BJ (cell line): ENCODE results near the gene FOLR2. TPM values are rescaled to one million over a fixed set of nuclear protein-coding genes. Genes with fewer than 3 reads are reported as not detected.

ENCODE experiments used
- CTCF ChIA-PET: fragments of 350-600 bp; formaldehyde crosslinking; extraction: SDS; loops from one replicate; lab custom pipeline; 2021; ENCODE audit warnings: antibody characterized with exemption, inconsistent platforms; lab: Yijun Ruan, JAX
- POLR2A ChIA-PET: fragments of 300-600 bp; sonication (Branson Sonifier 250); formaldehyde crosslinking; extraction: SDS; loops from one replicate; lab custom pipeline; 2021; ENCODE audit warnings: antibody characterized with exemption; lab: Charles Lee
- DNase-seq: peaks from one replicate; pipeline ENCODE4 v3.0.0-alpha.2; 2011; ENCODE audit warnings: low read depth
- H3K27me3 ChIP-seq: 2 replicates; pipeline ENCODE4 v1.6.0; 2011; ENCODE audit warnings: low read length; ENCODE audit not compliant: control insufficient read depth, insufficient read depth
- H3K36me3 ChIP-seq: 2 replicates; pipeline ENCODE4 v1.5.1; 2011; ENCODE audit warnings: low read length; ENCODE audit not compliant: control insufficient read depth, insufficient read depth
- H3K4me3 ChIP-seq: 2 replicates; pipeline ENCODE4 v1.5.1; 2011; ENCODE audit warnings: low read depth, mild to moderate bottlenecking, control low read depth, low read length
- CTCF ChIP-seq: IDR thresholded peaks from 2 replicates; pipeline ENCODE4 v1.5.1; 2011; ENCODE audit warnings: low read depth, mild to moderate bottlenecking, control low read depth, inconsistent platforms, low read length, moderate library complexity; ENCODE audit not compliant: insufficient read depth
- polyA plus RNA-seq: library from polyadenylated mRNA; depleted of rRNA; stranded (reverse); fragments of >200 nt; gene quantifications from 2 replicates; pipeline ENCODE4 v1.2.3, GENCODE V29; 2011; rRNA removed

Gene FOLR2
- polyA plus RNA-seq, 1 experiment, result not detected

DNA sequence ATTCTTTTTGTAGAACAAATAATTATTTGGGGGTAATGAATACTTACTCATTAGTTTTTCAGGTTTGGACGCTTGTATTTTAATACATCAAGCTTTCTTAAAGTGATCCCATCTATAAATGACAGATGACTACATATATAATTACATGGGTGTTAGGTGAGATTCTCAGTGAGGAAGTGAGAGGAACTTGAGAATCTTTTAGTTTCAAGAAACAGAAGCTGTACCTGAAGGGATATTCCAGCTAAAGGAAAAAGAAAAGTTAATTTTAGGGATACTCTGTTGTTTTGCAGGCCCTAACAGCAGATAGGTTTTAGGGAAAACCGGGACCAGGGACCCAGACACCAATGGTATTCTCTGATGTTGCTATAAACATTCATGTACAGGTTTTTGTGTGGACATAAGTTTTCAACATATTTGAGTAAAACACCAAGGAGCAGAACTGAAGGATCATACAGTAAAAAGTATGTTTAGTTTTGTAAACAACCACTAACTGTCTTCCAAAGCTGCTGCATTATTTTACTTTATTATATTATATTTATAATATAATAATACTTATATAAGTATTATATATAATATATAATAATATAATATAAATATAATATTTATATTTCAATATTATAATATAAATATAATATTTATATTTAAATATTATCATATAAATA, 51.5 kb downstream of the FOLR2 start:
- no peaks in the 10 kb centered on the region for H3K36me3 ChIP-seq
- TF ChIP-seq CTCF, result no peak
- no peak for DNase-seq
- H3K27me3 ChIP-seq, result peaks cover 2% of the 10 kb centered on the region; the same call in 1 of the 2 replicates
- POLR2A ChIA-PET, result no interaction called here
- CTCF ChIA-PET, result interaction anchor here (0.6 kb wide), 1 partner anchor 1249 kb away, joined by 4 read pairs; no protein-coding TSS in a partner anchor
- no peak overlapping the region for H3K4me3 ChIP-seq

Other genes with a start within 250 kb of the FOLR2 start
- 2.5 and 3.2 TPM in 2 replicates for gene IL18BP, start 217.9 kb upstream of the FOLR2 start, polyA plus RNA-seq
- 87.1 and 120 TPM in 2 replicates for gene NUMA1, start 136.3 kb upstream of the FOLR2 start, polyA plus RNA-seq
- 9.8 TPM in 2 replicates for gene LRRC51, start 135.9 kb upstream of the FOLR2 start, polyA plus RNA-seq
- gene LAMTOR1, start 113.5 kb upstream of the FOLR2 start, polyA plus RNA-seq, result 105 and 145 TPM in 2 replicates
- not detected in 2 replicates for gene TOMT, start 110.9 kb upstream of the FOLR2 start, polyA plus RNA-seq
- gene ANAPC15, start 104.1 kb upstream of the FOLR2 start, polyA plus RNA-seq, result 51.5 and 54.3 TPM in 2 replicates
- 0.85 and 0.89 TPM in 2 replicates for gene FOLR3, start 81.1 kb upstream of the FOLR2 start, polyA plus RNA-seq
- gene FOLR1, start 24.7 kb upstream of the FOLR2 start, polyA plus RNA-seq, result 0.83 and 1.2 TPM in 2 replicates
- 114 and 164 TPM in 2 replicates for gene INPPL1, start 8.0 kb downstream of the FOLR2 start, polyA plus RNA-seq
- not detected in 2 replicates for gene PHOX2A, start 27.4 kb downstream of the FOLR2 start, polyA plus RNA-seq
- 14.2 and 14.9 TPM in 2 replicates for gene CLPB, start 217.7 kb downstream of the FOLR2 start, polyA plus RNA-seq